H9 (cell line): ENCODE measurements around the gene GIMAP1. TPM values are rescaled to one million over a fixed set of nuclear protein-coding genes. Genes with fewer than 3 reads are reported as not detected.

Source experiments
- DNase-seq: peaks from one replicate; pipeline ENCODE4 v3.0.0-alpha.2; 2017
- H2AFZ ChIP-seq: one replicate; pipeline ENCODE4 v1.6.1; 2013; ENCODE audit warnings: mild to moderate bottlenecking, low read length, control low read depth, moderate library complexity
- H2AK5ac ChIP-seq: 2 replicates; pipeline ENCODE4 v1.6.1; 2013; ENCODE audit warnings: low read length, control low read depth, mixed read lengths; ENCODE audit not compliant: insufficient read length
- H2BK120ac ChIP-seq: one replicate; pipeline ENCODE4 v1.6.1; 2013; ENCODE audit warnings: low read depth, mild to moderate bottlenecking, low read length, control low read depth, inconsistent platforms; ENCODE audit not compliant: poor library complexity, severe bottlenecking
- H2BK12ac ChIP-seq: 2 replicates; pipeline ENCODE4 v1.6.1; 2013; ENCODE audit warnings: low read length, control low read depth, mixed read lengths, low read depth; ENCODE audit not compliant: insufficient read length
- H2BK15ac ChIP-seq: 2 replicates; pipeline ENCODE4 v1.6.1; 2013; ENCODE audit warnings: low read depth, low read length, control low read depth
- H2BK20ac ChIP-seq: one replicate; pipeline ENCODE4 v1.6.1; 2013; ENCODE audit warnings: low read depth, mild to moderate bottlenecking, low read length, control low read depth, inconsistent platforms; ENCODE audit not compliant: poor library complexity, severe bottlenecking
- H2BK5ac ChIP-seq: 2 replicates; pipeline ENCODE4 v1.6.1; 2013; ENCODE audit warnings: low read length, control low read depth, mixed read lengths; ENCODE audit not compliant: insufficient read length
- H3K14ac ChIP-seq: 2 replicates; pipeline ENCODE4 v1.6.1; 2013; ENCODE audit warnings: low read length, control low read depth; ENCODE audit not compliant: insufficient read depth
- H3K18ac ChIP-seq: 2 replicates; pipeline ENCODE4 v1.6.1; 2013; ENCODE audit warnings: low read depth, mild to moderate bottlenecking, mixed read lengths, low read length, control low read depth; ENCODE audit not compliant: insufficient read length
- H3K23ac ChIP-seq: 2 replicates; pipeline ENCODE4 v1.6.1; 2013; ENCODE audit warnings: low read length, control low read depth, mixed read lengths, low read depth; ENCODE audit not compliant: insufficient read length
- H3K23me2 ChIP-seq: 2 replicates; pipeline ENCODE4 v1.6.1; 2013; ENCODE audit warnings: low read depth, mild to moderate bottlenecking, mixed read lengths, low read length, control low read depth; ENCODE audit not compliant: insufficient read length, poor library complexity, severe bottlenecking
- H3K27ac ChIP-seq: 2 replicates; pipeline ENCODE4 v1.5.1; 2013; ENCODE audit warnings: low read length, control low read depth, mixed read lengths, low read depth; ENCODE audit not compliant: insufficient read length
- H3K27me3 ChIP-seq: 2 replicates; pipeline ENCODE4 v1.6.1; 2013; ENCODE audit warnings: low read length, control low read depth, inconsistent platforms; ENCODE audit not compliant: insufficient read depth
- H3K4ac ChIP-seq: 2 replicates; pipeline ENCODE4 v1.6.1; 2013; ENCODE audit warnings: low read depth, mild to moderate bottlenecking, control low read depth, inconsistent platforms, low read length, moderate library complexity
- H3K4me1 ChIP-seq: 2 replicates; pipeline ENCODE4 v1.6.1; 2013; ENCODE audit warnings: low read length, control low read depth, inconsistent platforms; ENCODE audit not compliant: insufficient read depth
- H3K4me2 ChIP-seq: 2 replicates; pipeline ENCODE4 v1.6.1; 2013; ENCODE audit warnings: low read length, control low read depth, mixed read lengths; ENCODE audit not compliant: insufficient read length, insufficient read depth
- H3K56ac ChIP-seq: 2 replicates; pipeline ENCODE4 v1.6.1; 2013; ENCODE audit warnings: low read depth, mild to moderate bottlenecking, mixed read lengths, low read length, control low read depth; ENCODE audit not compliant: insufficient read length
- H3K79me1 ChIP-seq: 2 replicates; pipeline ENCODE4 v1.6.1; 2013; ENCODE audit warnings: low read depth, mild to moderate bottlenecking, moderate library complexity, low read length, control low read depth, inconsistent platforms; ENCODE audit not compliant: insufficient read depth, poor library complexity, severe bottlenecking
- H3K79me2 ChIP-seq: 2 replicates; pipeline ENCODE4 v1.6.1; 2013; ENCODE audit warnings: low read length, control low read depth, inconsistent platforms; ENCODE audit not compliant: insufficient read depth
- H3K9ac ChIP-seq: 2 replicates; pipeline ENCODE4 v1.6.1; 2013; ENCODE audit warnings: low read length, control low read depth, mixed read lengths; ENCODE audit not compliant: insufficient read length; ENCODE audit errors: extremely low read depth
- H3K9me3 ChIP-seq: one replicate; pipeline ENCODE4 v1.6.1; 2013; ENCODE audit warnings: low read depth, low read length, inconsistent platforms; ENCODE audit not compliant: control insufficient read depth
- H3T11ph ChIP-seq: one replicate; pipeline ENCODE4 v1.6.1; 2013; ENCODE audit warnings: mild to moderate bottlenecking, low read length, control low read depth, inconsistent platforms
- H4K20me1 ChIP-seq: one replicate; pipeline ENCODE4 v1.6.1; 2013; ENCODE audit not compliant: control insufficient read depth, insufficient read length, insufficient read depth
- H4K5ac ChIP-seq: 2 replicates; pipeline ENCODE4 v1.6.1; 2013; ENCODE audit warnings: low read depth, mild to moderate bottlenecking, mixed read lengths, low read length, control low read depth; ENCODE audit not compliant: insufficient read length
- H4K8ac ChIP-seq: replicated peaks from 2 replicates; pipeline ENCODE4 v1.6.1; 2013; ENCODE audit warnings: low read length, control low read depth, mixed read lengths, low read depth; ENCODE audit not compliant: insufficient read length
- H4K91ac ChIP-seq: 2 replicates; pipeline ENCODE4 v1.6.1; 2013; ENCODE audit warnings: low read depth, mild to moderate bottlenecking, moderate library complexity, mixed read lengths, low read length, control low read depth; ENCODE audit not compliant: insufficient read length
- H3K27ac Mint-ChIP-seq, 3 experiments: 2 replicates in 2 of 3; 3 replicates in 1 of 3; pipeline ENCODE4 v1.8.0; 2020 to 2021; ENCODE audit warnings: mixed read lengths in 3 of 3, mild to moderate bottlenecking in 1 of 3, moderate library complexity in 1 of 3
- H3K27me3 Mint-ChIP-seq: 2 replicates; pipeline ENCODE4 v1.8.0; 2021; ENCODE audit warnings: low read depth, mild to moderate bottlenecking, moderate library complexity, mixed read lengths
- H3K36me3 Mint-ChIP-seq, 3 experiments: 2 replicates in 2 of 3; 3 replicates in 1 of 3; pipeline ENCODE4 v1.8.0; 2020 to 2021; ENCODE audit warnings: low read depth in 3 of 3, mixed read lengths in 3 of 3; ENCODE audit not compliant: insufficient read depth in 1 of 3
- H3K4me1 Mint-ChIP-seq, 2 experiments: 2 replicates each; pipeline ENCODE4 v1.8.0; 2020; ENCODE audit warnings: mixed read lengths in 2 of 2
- H3K4me3 Mint-ChIP-seq, 2 experiments: 2 replicates in 1 of 2; 3 replicates in 1 of 2; pipeline ENCODE4 v1.8.0; 2020 to 2021; ENCODE audit warnings: mild to moderate bottlenecking in 2 of 2, mixed read lengths in 2 of 2, moderate library complexity in 1 of 2
- H3K9me3 Mint-ChIP-seq, 2 experiments: 2 replicates in 1 of 2; 3 replicates in 1 of 2; pipeline ENCODE4 v1.8.0; 2020; ENCODE audit warnings: mild to moderate bottlenecking in 2 of 2, mixed read lengths in 2 of 2, moderate library complexity in 1 of 2
- WGBS: extraction: QIAGEN DNeasy Blood & Tissue Kit; methylation state at CpG from one replicate; pipeline ENCODE4 v1.1.7; 2013; ENCODE audit warnings: missing lambda C conversion rate, low lambda C conversion rate, mixed read lengths; ENCODE audit not compliant: insufficient read length; ENCODE audit errors: extremely low coverage; 5-methylcytosine and 5-hydroxymethylcytosine counted together
- total RNA-seq: library from RNA; stranded (reverse); gene quantifications from 2 replicates; pipeline ENCODE4 v1.2.1, GENCODE V29; 2021
- TF ChIP-seq, protein P1 (sequence below): fragments of 200-600 bp; sonication (generic); conservative IDR thresholded peaks from 3 replicates; pipeline ENCODE4 v1.8.0; 2021; ENCODE audit warnings: antibody characterized with exemption, mild to moderate bottlenecking

Gene GIMAP1
- total RNA-seq, 1 experiment from 2014 or later, result not detected

GRCh38 chr7:150717814-150718420, 1.5 kb downstream of the GIMAP1 start:
- Histone ChIP-seq H4K20me1 (no peaks in the 10 kb centered on the region), H3K4me1 (no peaks in the 10 kb centered on the region), H3K9me3 (no peaks in the 10 kb centered on the region), H2BK15ac (no peak overlapping the region), H2BK120ac (no peak overlapping the region), H3K14ac (no peak overlapping the region; the same call in 1 of the 2 replicates), H3T11ph (no peak overlapping the region), H3K4me2 (no peak overlapping the region), H4K8ac (no peak overlapping the region), H3K23ac (no peak overlapping the region), H3K23me2 (no peaks in the 10 kb centered on the region), H3K9ac (no peak overlapping the region), H3K18ac (no peak overlapping the region), H2BK12ac (no peak overlapping the region), H2AFZ (no peak overlapping the region), H2AK5ac (no peak overlapping the region), H3K56ac (no peak overlapping the region), H4K91ac (no peak overlapping the region), H3K27me3 (peaks cover 4% of the 10 kb centered on the region; the same call in 1 of the 2 replicates), H3K27ac (no peak overlapping the region), H3K79me2 (no peaks in the 10 kb centered on the region), H3K4ac (no peak overlapping the region), H2BK5ac (no peak overlapping the region), H3K79me1 (no peaks in the 10 kb centered on the region), H4K5ac (no peak overlapping the region), H2BK20ac (no peak overlapping the region)
- Mint-ChIP-seq H3K36me3 (no peaks in the 10 kb centered on the region; a peak in 1 of 7 replicates), H3K27me3 (peaks cover 100% of the 10 kb centered on the region), H3K27ac (no peak overlapping the region), H3K4me1 (no peaks in the 10 kb centered on the region), H3K9me3 (peaks cover 7 to 23% of the 10 kb centered on the region in 2 experiments), H3K4me3 (no peak overlapping the region)
- DNase-seq, result no peak
- TF ChIP-seq, protein P1, sequence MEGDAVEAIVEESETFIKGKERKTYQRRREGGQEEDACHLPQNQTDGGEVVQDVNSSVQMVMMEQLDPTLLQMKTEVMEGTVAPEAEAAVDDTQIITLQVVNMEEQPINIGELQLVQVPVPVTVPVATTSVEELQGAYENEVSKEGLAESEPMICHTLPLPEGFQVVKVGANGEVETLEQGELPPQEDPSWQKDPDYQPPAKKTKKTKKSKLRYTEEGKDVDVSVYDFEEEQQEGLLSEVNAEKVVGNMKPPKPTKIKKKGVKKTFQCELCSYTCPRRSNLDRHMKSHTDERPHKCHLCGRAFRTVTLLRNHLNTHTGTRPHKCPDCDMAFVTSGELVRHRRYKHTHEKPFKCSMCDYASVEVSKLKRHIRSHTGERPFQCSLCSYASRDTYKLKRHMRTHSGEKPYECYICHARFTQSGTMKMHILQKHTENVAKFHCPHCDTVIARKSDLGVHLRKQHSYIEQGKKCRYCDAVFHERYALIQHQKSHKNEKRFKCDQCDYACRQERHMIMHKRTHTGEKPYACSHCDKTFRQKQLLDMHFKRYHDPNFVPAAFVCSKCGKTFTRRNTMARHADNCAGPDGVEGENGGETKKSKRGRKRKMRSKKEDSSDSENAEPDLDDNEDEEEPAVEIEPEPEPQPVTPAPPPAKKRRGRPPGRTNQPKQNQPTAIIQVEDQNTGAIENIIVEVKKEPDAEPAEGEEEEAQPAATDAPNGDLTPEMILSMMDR, result no peak
- whole genome bisulfite sequencing, result no CpG with 5 or more reads among the region's 4 CpGs
